H9 (cell line): ENCODE measurements around the gene SLC30A5. TPM values are rescaled to one million over a fixed set of nuclear protein-coding genes. Genes with fewer than 3 reads are reported as not detected.
"Not testable (repeated sequence)": the region's sequence is repeated elsewhere in the genome, so short reads cannot be mapped to it uniquely, and the experiment has no call there.

Experiments
- DNase-seq: peaks from one replicate; pipeline ENCODE4 v3.0.0-alpha.2; 2017
- H2AFZ ChIP-seq: one replicate; pipeline ENCODE4 v1.6.1; 2013; ENCODE audit warnings: mild to moderate bottlenecking, low read length, control low read depth, moderate library complexity
- H2AK5ac ChIP-seq: 2 replicates; pipeline ENCODE4 v1.6.1; 2013; ENCODE audit warnings: low read length, control low read depth, mixed read lengths; ENCODE audit not compliant: insufficient read length
- H2BK120ac ChIP-seq: one replicate; pipeline ENCODE4 v1.6.1; 2013; ENCODE audit warnings: low read depth, mild to moderate bottlenecking, low read length, control low read depth, inconsistent platforms; ENCODE audit not compliant: poor library complexity, severe bottlenecking
- H2BK12ac ChIP-seq: 2 replicates; pipeline ENCODE4 v1.6.1; 2013; ENCODE audit warnings: low read length, control low read depth, mixed read lengths, low read depth; ENCODE audit not compliant: insufficient read length
- H2BK15ac ChIP-seq: 2 replicates; pipeline ENCODE4 v1.6.1; 2013; ENCODE audit warnings: low read depth, low read length, control low read depth
- H2BK20ac ChIP-seq: one replicate; pipeline ENCODE4 v1.6.1; 2013; ENCODE audit warnings: low read depth, mild to moderate bottlenecking, low read length, control low read depth, inconsistent platforms; ENCODE audit not compliant: poor library complexity, severe bottlenecking
- H2BK5ac ChIP-seq: 2 replicates; pipeline ENCODE4 v1.6.1; 2013; ENCODE audit warnings: low read length, control low read depth, mixed read lengths; ENCODE audit not compliant: insufficient read length
- H3K14ac ChIP-seq: 2 replicates; pipeline ENCODE4 v1.6.1; 2013; ENCODE audit warnings: low read length, control low read depth; ENCODE audit not compliant: insufficient read depth
- H3K18ac ChIP-seq: 2 replicates; pipeline ENCODE4 v1.6.1; 2013; ENCODE audit warnings: low read depth, mild to moderate bottlenecking, mixed read lengths, low read length, control low read depth; ENCODE audit not compliant: insufficient read length
- H3K23ac ChIP-seq: 2 replicates; pipeline ENCODE4 v1.6.1; 2013; ENCODE audit warnings: low read length, control low read depth, mixed read lengths, low read depth; ENCODE audit not compliant: insufficient read length
- H3K23me2 ChIP-seq: 2 replicates; pipeline ENCODE4 v1.6.1; 2013; ENCODE audit warnings: low read depth, mild to moderate bottlenecking, mixed read lengths, low read length, control low read depth; ENCODE audit not compliant: insufficient read length, poor library complexity, severe bottlenecking
- H3K27ac ChIP-seq: 2 replicates; pipeline ENCODE4 v1.5.1; 2013; ENCODE audit warnings: low read length, control low read depth, mixed read lengths, low read depth; ENCODE audit not compliant: insufficient read length
- H3K27me3 ChIP-seq: 2 replicates; pipeline ENCODE4 v1.6.1; 2013; ENCODE audit warnings: low read length, control low read depth, inconsistent platforms; ENCODE audit not compliant: insufficient read depth
- H3K4ac ChIP-seq: 2 replicates; pipeline ENCODE4 v1.6.1; 2013; ENCODE audit warnings: low read depth, mild to moderate bottlenecking, control low read depth, inconsistent platforms, low read length, moderate library complexity
- H3K4me1 ChIP-seq: 2 replicates; pipeline ENCODE4 v1.6.1; 2013; ENCODE audit warnings: low read length, control low read depth, inconsistent platforms; ENCODE audit not compliant: insufficient read depth
- H3K4me2 ChIP-seq: 2 replicates; pipeline ENCODE4 v1.6.1; 2013; ENCODE audit warnings: low read length, control low read depth, mixed read lengths; ENCODE audit not compliant: insufficient read length, insufficient read depth
- H3K56ac ChIP-seq: 2 replicates; pipeline ENCODE4 v1.6.1; 2013; ENCODE audit warnings: low read depth, mild to moderate bottlenecking, mixed read lengths, low read length, control low read depth; ENCODE audit not compliant: insufficient read length
- H3K79me1 ChIP-seq: 2 replicates; pipeline ENCODE4 v1.6.1; 2013; ENCODE audit warnings: low read depth, mild to moderate bottlenecking, moderate library complexity, low read length, control low read depth, inconsistent platforms; ENCODE audit not compliant: insufficient read depth, poor library complexity, severe bottlenecking
- H3K79me2 ChIP-seq: 2 replicates; pipeline ENCODE4 v1.6.1; 2013; ENCODE audit warnings: low read length, control low read depth, inconsistent platforms; ENCODE audit not compliant: insufficient read depth
- H3K9ac ChIP-seq: 2 replicates; pipeline ENCODE4 v1.6.1; 2013; ENCODE audit warnings: low read length, control low read depth, mixed read lengths; ENCODE audit not compliant: insufficient read length; ENCODE audit errors: extremely low read depth
- H3K9me3 ChIP-seq: one replicate; pipeline ENCODE4 v1.6.1; 2013; ENCODE audit warnings: low read depth, low read length, inconsistent platforms; ENCODE audit not compliant: control insufficient read depth
- H3T11ph ChIP-seq: one replicate; pipeline ENCODE4 v1.6.1; 2013; ENCODE audit warnings: mild to moderate bottlenecking, low read length, control low read depth, inconsistent platforms
- H4K20me1 ChIP-seq: one replicate; pipeline ENCODE4 v1.6.1; 2013; ENCODE audit not compliant: control insufficient read depth, insufficient read length, insufficient read depth
- H4K5ac ChIP-seq: 2 replicates; pipeline ENCODE4 v1.6.1; 2013; ENCODE audit warnings: low read depth, mild to moderate bottlenecking, mixed read lengths, low read length, control low read depth; ENCODE audit not compliant: insufficient read length
- H4K8ac ChIP-seq: replicated peaks from 2 replicates; pipeline ENCODE4 v1.6.1; 2013; ENCODE audit warnings: low read length, control low read depth, mixed read lengths, low read depth; ENCODE audit not compliant: insufficient read length
- H4K91ac ChIP-seq: 2 replicates; pipeline ENCODE4 v1.6.1; 2013; ENCODE audit warnings: low read depth, mild to moderate bottlenecking, moderate library complexity, mixed read lengths, low read length, control low read depth; ENCODE audit not compliant: insufficient read length
- H3K27ac Mint-ChIP-seq, 3 experiments: 2 replicates in 2 of 3; 3 replicates in 1 of 3; pipeline ENCODE4 v1.8.0; 2020 to 2021; ENCODE audit warnings: mixed read lengths in 3 of 3, mild to moderate bottlenecking in 1 of 3, moderate library complexity in 1 of 3
- H3K27me3 Mint-ChIP-seq: 2 replicates; pipeline ENCODE4 v1.8.0; 2021; ENCODE audit warnings: low read depth, mild to moderate bottlenecking, moderate library complexity, mixed read lengths
- H3K36me3 Mint-ChIP-seq, 3 experiments: 2 replicates in 2 of 3; 3 replicates in 1 of 3; pipeline ENCODE4 v1.8.0; 2020 to 2021; ENCODE audit warnings: low read depth in 3 of 3, mixed read lengths in 3 of 3; ENCODE audit not compliant: insufficient read depth in 1 of 3
- H3K4me1 Mint-ChIP-seq, 2 experiments: 2 replicates each; pipeline ENCODE4 v1.8.0; 2020; ENCODE audit warnings: mixed read lengths in 2 of 2
- H3K4me3 Mint-ChIP-seq, 2 experiments: 2 replicates in 1 of 2; 3 replicates in 1 of 2; pipeline ENCODE4 v1.8.0; 2020 to 2021; ENCODE audit warnings: mild to moderate bottlenecking in 2 of 2, mixed read lengths in 2 of 2, moderate library complexity in 1 of 2
- H3K9me3 Mint-ChIP-seq, 2 experiments: 2 replicates in 1 of 2; 3 replicates in 1 of 2; pipeline ENCODE4 v1.8.0; 2020; ENCODE audit warnings: mild to moderate bottlenecking in 2 of 2, mixed read lengths in 2 of 2, moderate library complexity in 1 of 2
- CTCF ChIP-seq: fragments of 200-600 bp; sonication (generic); conservative IDR thresholded peaks from 3 replicates; pipeline ENCODE4 v1.8.0; 2021; ENCODE audit warnings: antibody characterized with exemption, mild to moderate bottlenecking
- WGBS: extraction: QIAGEN DNeasy Blood & Tissue Kit; methylation state at CpG from one replicate; pipeline ENCODE4 v1.1.7; 2013; ENCODE audit warnings: missing lambda C conversion rate, low lambda C conversion rate, mixed read lengths; ENCODE audit not compliant: insufficient read length; ENCODE audit errors: extremely low coverage; 5-methylcytosine and 5-hydroxymethylcytosine counted together
- total RNA-seq: library from RNA; stranded (reverse); gene quantifications from 2 replicates; pipeline ENCODE4 v1.2.1, GENCODE V29; 2021

SLC30A5 gene
- total RNA-seq, 1 experiment from 2014 or later, result 33.7 TPM

GRCh38 chr5:69136293-69136692 lies 42.5 kb downstream of the SLC30A5 start:
- Histone ChIP-seq H2BK12ac (no peak overlapping the region), H3K27ac (no peak overlapping the region), H4K20me1 (no peaks in the 10 kb centered on the region), H3K4me1 (peaks cover 3% of the 10 kb centered on the region; the same call in 1 of the 2 replicates), H3K79me2 (no peaks in the 10 kb centered on the region), H4K8ac (no peak overlapping the region), H2BK20ac (no peak overlapping the region), H2BK15ac (no peak overlapping the region), H2BK120ac (no peak overlapping the region), H3K18ac (no peak overlapping the region), H3K14ac (no peak overlapping the region), H4K91ac (no peak overlapping the region), H3K23ac (no peak overlapping the region), H3K9me3 (no peaks in the 10 kb centered on the region), H3K9ac (no peak overlapping the region), H3K79me1 (no peaks in the 10 kb centered on the region), H3K4ac (no peak overlapping the region), H3K56ac (no peak overlapping the region), H2AK5ac (no peak overlapping the region), H2BK5ac (no peak overlapping the region), H3K4me2 (no peak overlapping the region), H3T11ph (no peak overlapping the region), H3K27me3 (no peaks in the 10 kb centered on the region), H3K23me2 (no peaks in the 10 kb centered on the region), H2AFZ (no peak overlapping the region), H4K5ac (no peak overlapping the region)
- H3K36me3 Mint-ChIP-seq, result no peaks in the 10 kb centered on the region
- WGBS, result no CpG with 5 or more reads among the region's 3 CpGs
- H3K27me3 Mint-ChIP-seq, result no peaks in the 10 kb centered on the region
- no peak for TF ChIP-seq CTCF
- H3K4me3 Mint-ChIP-seq, result no peak overlapping the region
- H3K4me1 Mint-ChIP-seq, result peaks cover 12 to 13% of the 10 kb centered on the region in 2 experiments
- no peak for DNase-seq
- H3K27ac Mint-ChIP-seq, result peak overlapping the region in 1 of 3 experiments; percentile 79; a peak in 3 of 7 replicates
- H3K9me3 Mint-ChIP-seq, result peaks cover 8 to 9% of the 10 kb centered on the region in 2 experiments; a peak in 4 of 5 replicates

GRCh38 chr5:69137208-69137607 lies 43.4 kb downstream of the SLC30A5 start:
- H3K9me3 Mint-ChIP-seq, H4K91ac ChIP-seq, H3K56ac ChIP-seq, H2BK120ac ChIP-seq, H3K79me2 ChIP-seq, H2AK5ac ChIP-seq, H4K5ac ChIP-seq, H3T11ph ChIP-seq, H3K4ac ChIP-seq, H2BK15ac ChIP-seq, H2BK12ac ChIP-seq, H3K9me3 ChIP-seq, H2AFZ ChIP-seq, H3K27me3 Mint-ChIP-seq, H3K79me1 ChIP-seq, DNase-seq, H3K4me3 Mint-ChIP-seq, H3K14ac ChIP-seq, H2BK20ac ChIP-seq, H3K9ac ChIP-seq, H4K8ac ChIP-seq, H3K23ac ChIP-seq, H3K27ac Mint-ChIP-seq, H3K18ac ChIP-seq, H4K20me1 ChIP-seq, H3K27ac ChIP-seq, H3K4me2 ChIP-seq, H3K23me2 ChIP-seq, H2BK5ac ChIP-seq, H3K27me3 ChIP-seq, H3K4me1 ChIP-seq, H3K36me3 Mint-ChIP-seq: not testable (repeated sequence)
- peaks cover 12 to 13% of the 10 kb centered on the region in 2 experiments for H3K4me1 Mint-ChIP-seq
- no CpG with 5 or more reads among the region's 1 CpG for WGBS
